H1 (cell line): Measurements from ENCODE around the gene PSPH. TPM values are rescaled to one million over a fixed set of nuclear protein-coding genes. Genes with fewer than 3 reads are reported as not detected.

Source experiments
- CHD2 ChIP-seq: IDR thresholded peaks from 2 replicates; pipeline ENCODE4 v1.6.1; 2012; ENCODE audit warnings: low read length, improper control_type of control experiment
- FOSL1 ChIP-seq: IDR thresholded peaks from 2 replicates; pipeline ENCODE4 v1.6.1; 2011; ENCODE audit warnings: mild to moderate bottlenecking, low read depth, low read length, moderate library complexity; ENCODE audit not compliant: insufficient read depth
- RBBP5 ChIP-seq: IDR thresholded peaks from 2 replicates; pipeline ENCODE4 v1.7.1; 2012; ENCODE audit warnings: low read depth, mild to moderate bottlenecking, inconsistent platforms, low read length, moderate library complexity, borderline replicate concordance
- SIRT6 ChIP-seq: IDR thresholded peaks from one replicate; pipeline ENCODE4 v1.7.1; 2012; ENCODE audit warnings: low read length, inconsistent platforms
- SRF ChIP-seq: IDR thresholded peaks from 2 replicates; pipeline ENCODE4 v1.6.1; 2011; ENCODE audit warnings: mild to moderate bottlenecking, low read depth, low read length, moderate library complexity
- polyA plus RNA-seq, 7 experiments: library from polyadenylated mRNA; depleted of rRNA in 3 of 7; stranded (reverse) in 5 of 7; unstranded in 2 of 7; fragments of >200 nt in 5 of 7; fragments of 200-250 nt in 2 of 7; gene quantifications; 1 replicate in 5 of 7; 2 replicates in 1 of 7; 4 replicates in 1 of 7; pipeline versions ENCODE4 v1.2.1 to v1.2.3, GENCODE V29; 2011 to 2013; ENCODE audit warnings: missing spikeins in 2 of 7, mixed read lengths in 2 of 7
- total RNA-seq: library from RNA; stranded (reverse); fragmentation: NEBNext Ultra II Directional; extraction: Animal tissue kit (Norgen Biotek cat#: 25700); gene quantifications from 2 replicates; pipeline ENCODE4 v1.2.1, GENCODE V29; 2021

The PSPH gene
- total and polyA plus RNA-seq, 2 of the 8 experiments (the other 6 are each of a cell fraction or from before 2014, with no cell fraction given): 31.0 to 64.8 TPM

DNA sequence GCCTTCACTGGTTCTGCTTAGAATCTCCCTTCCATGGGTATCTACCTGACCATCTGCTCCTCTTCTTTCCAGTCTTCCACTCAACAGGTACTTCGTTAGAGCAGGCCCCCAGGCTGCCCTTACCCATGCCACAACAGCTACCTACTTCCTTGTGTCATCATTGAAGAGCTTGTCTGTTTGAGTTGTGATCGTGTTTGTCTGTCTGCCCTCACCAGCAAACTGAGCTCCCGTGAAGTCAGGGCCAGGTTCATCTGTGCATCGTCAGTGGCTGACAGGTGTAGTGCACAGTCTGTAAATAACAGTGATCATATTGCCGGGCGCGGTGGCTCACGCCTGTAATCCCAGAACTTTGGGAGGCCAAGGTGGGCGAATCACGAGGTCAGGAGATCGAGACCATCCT is 81.9 kb downstream of the PSPH start (continued):
- TF ChIP-seq SIRT6 (no peak), RBBP5 (no peak), FOSL1 (no peak), CHD2 (no peak), SRF (no peak)
